CD4-positive, alpha-beta T cell treated with Interleukin-4 for 4 hours (primary cell): Measurements from ENCODE around the gene PRSS50.
"Not testable (repeated sequence)": the region's sequence is repeated elsewhere in the genome, so short reads cannot be mapped to it uniquely, and the experiment has no call there.

ENCODE experiments used
- DNase-seq: peaks from one replicate; pipeline ENCODE4 v3.0.0-alpha.2; 2020

The PRSS50 gene, protein sequence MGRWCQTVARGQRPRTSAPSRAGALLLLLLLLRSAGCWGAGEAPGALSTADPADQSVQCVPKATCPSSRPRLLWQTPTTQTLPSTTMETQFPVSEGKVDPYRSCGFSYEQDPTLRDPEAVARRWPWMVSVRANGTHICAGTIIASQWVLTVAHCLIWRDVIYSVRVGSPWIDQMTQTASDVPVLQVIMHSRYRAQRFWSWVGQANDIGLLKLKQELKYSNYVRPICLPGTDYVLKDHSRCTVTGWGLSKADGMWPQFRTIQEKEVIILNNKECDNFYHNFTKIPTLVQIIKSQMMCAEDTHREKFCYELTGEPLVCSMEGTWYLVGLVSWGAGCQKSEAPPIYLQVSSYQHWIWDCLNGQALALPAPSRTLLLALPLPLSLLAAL

GRCh38 chr3:46717447-46718231, at the start of gene PRSS50:
Gene PRSS50 (minus strand): TSS chr3:46717869. CDS start chr3:46717824, 45 bp downstream.
- no peak for DNase-seq

- no peak for DNase-seq
Observed at GRCh38 chr3:46764206-46764605, 46.5 kb upstream of the PRSS50 start.

GRCh38 chr3:46763178-46763577, 45.5 kb upstream of the PRSS50 start:
- no peak for DNase-seq

DNA sequence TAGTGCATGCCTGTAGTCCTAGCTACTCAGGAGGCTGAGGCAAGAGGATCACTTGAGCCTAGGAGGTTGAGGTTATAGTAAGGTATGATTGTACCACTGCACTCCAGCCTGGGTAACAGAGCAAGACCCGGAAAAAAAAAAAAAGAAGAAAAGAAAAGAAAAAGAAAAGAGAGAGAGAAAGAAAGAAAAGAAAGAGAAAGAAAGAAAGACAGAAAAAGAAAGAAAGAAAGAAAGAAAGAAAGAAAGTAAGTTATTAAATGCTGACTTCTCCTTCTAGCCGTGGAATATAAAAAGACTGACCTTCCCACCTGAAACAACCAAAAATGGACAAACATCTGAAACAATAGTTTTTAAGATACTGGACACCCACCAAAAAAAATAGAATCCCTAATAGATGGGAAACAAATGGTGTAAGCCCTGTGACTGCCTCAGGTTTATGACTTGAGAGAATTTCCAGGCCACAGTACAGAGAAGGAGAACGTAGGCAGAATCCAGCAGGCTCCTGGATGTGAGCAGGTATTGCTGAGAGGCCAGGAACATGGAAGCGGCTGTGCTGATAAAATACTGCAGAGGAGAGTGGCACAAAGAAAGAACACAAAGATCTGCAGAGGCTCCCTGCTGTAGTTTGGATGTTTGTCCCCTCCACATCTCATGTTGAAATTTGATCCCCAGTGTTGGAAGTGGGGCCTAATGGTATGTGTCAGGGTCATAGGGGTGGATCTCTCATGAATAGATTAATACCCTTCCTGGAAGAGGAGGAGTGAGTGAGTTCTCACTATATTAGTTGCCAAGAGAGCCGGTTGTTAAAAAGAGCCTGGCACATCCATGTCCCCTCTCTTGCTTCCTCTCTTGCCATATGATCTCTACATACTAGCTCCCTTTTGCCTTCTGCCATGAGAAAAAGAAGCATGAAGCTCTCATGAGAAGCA, 41.8 kb upstream of the PRSS50 start:
- DNase-seq: no peak

GRCh38 chr3:46756642-46757041, 39.0 kb upstream of the PRSS50 start:
- no peak for DNase-seq

GRCh38 chr3:46755646-46756045, 38.0 kb upstream of the PRSS50 start:
- DNase-seq: no peak

GRCh38 chr3:46753127-46753526, 35.5 kb upstream of the PRSS50 start:
- not testable (repeated sequence) for DNase-seq

- DNase-seq: no peak
Observed at GRCh38 chr3:46750555-46751038, 32.9 kb upstream of the PRSS50 start.

GRCh38 chr3:46749129-46749528, 31.5 kb upstream of the PRSS50 start:
- no peak for DNase-seq

- no peak for DNase-seq
Observed at GRCh38 chr3:46748170-46748569, 30.5 kb upstream of the PRSS50 start.

DNA sequence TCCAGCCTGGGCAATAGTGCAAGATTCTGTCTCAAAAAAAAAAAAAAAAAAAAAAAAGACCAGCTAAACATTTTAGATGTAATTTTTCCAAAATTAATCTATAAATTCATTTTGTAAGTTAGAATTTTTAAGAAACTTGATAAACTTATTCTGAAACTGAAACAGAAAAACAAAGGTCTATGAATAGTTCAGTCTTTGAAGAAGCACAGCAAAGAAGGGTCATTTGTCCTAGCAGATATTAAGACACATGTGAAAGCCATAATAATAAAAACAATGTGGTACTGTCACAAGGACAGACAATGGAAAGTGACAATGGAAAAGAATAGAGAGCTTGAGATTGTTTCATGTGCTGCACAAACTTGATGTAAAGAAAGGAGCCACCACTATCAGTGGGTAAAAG, 29.0 kb upstream of the PRSS50 start:
- no peak for DNase-seq

DNA sequence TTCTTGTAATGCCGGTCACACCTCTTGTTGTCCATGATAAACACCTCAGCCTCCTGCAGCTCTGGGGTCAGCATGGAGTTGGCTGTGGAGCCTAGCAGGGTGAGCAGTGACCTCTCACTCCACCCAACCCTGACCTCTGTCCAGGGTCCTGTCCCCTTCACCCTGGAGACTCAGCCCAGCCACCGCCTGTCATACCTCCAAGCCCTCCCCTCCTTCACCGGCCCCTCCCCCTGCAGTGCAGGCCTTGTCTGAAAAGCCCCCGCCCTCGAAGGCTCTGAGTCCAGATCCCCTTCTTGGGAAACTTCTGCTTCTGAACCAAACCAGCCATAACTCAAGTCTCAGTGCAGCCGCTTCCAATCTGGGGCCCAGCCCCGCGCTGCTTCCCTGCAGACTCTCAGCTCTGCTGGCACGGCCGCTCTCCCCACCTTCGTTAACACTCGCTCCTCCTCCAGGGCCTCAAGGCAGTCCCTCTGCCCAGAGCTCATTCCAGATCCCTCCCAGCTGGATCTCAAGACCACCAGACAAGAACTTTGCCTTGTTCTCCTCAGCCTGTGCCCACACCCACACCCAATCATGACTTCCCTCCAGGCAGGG, 25.4 kb upstream of the PRSS50 start:
- no peak for DNase-seq

DNA sequence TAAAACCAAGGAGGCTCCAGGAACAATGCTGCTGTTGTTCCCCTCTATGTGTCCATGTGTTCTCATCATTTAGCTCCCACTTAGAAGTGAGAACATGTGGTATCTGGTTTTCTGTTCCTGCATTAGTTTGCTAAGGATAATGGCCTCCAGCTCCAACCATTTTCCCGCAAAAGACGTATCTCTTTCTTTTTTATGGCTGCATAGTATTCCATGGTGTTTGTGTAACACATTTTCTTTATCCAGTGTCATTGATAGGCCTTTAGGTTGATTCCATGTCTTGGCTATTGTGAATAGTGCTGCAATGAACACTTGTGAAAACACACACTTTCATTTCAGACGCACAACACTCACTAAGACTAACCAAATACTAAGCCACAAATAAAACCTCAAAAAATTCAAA, 21.9 kb upstream of the PRSS50 start:
- DNase-seq: not testable (repeated sequence)

DNA sequence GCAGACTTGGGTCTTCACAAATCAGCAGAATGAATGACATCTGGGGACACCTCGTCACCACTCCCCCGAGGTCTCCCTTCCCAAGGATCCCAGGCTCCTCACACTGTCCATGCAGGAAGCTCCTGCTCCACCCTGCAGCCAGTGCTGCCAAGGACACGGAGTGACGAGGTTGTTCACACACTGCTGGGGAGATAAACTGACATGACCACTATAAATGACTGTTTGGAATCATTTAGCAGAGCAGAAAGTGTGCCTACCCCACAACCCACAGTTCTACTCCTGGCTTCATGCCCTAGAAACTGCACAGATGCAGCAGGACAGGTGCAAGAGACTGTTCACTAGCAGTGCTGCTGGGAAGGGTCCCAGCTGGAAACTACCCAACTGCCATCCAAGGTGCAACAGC, 19.7 kb upstream of the PRSS50 start:
- no peak for DNase-seq

GRCh38 chr3:46736006-46736872, 18.6 kb upstream of the PRSS50 start:
- no peak for DNase-seq

DNA sequence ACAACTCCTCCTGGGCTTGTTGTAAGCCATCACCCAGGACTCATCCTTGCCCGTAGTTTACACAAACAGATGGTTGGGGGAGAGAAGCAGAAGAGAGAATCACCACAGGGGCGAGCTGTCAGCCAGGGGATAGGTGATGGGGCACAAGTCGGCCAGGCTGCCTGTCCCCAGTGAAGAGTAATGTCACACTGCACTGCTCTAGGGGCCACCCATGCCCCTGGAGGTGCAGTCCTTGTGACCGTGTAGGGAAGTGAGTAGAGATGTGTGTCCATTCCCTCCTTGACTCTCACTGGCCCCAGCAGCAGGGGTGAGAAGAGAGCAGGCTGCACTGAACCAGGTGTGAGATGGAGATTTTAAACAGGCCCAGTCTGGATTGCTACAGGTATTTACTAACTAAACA, 17.1 kb upstream of the PRSS50 start:
- no peak for DNase-seq

DNA sequence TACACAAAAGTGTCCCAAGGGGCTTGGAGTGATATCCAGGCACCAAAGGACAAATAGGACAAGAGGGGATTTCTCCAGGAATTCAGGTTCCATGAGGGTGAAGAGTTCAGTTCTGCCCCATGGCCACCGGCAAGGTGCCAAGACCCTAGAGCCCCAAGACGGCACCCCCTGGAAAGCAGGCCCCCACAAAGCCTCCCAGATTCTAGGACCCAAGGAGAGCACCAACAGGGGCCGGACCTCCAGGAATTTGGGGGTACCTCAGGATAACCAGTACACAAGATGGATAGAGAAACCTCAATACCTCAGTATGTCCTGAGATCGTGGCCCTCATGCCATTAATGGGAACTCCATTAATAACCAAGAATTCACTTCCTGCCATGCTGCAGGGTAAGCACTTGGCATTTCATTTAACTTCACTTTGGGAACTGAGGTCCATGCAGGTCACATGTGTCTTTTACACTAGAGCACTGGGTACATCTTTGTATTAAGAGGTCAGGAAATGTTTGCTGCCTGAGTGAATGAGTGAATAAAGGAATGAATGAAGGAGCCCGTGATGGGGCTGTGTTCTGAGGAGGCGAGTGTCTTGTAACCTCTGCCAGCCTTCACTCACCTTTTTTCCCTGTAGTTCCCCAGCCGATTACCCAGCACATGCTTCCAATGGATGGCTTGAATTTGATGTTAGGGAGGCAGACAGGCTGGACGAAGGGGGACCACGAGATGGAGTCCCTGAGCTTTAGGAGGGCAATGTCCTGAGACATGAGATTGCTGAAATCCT, 15.5 kb upstream of the PRSS50 start:
- no peak for DNase-seq

DNA sequence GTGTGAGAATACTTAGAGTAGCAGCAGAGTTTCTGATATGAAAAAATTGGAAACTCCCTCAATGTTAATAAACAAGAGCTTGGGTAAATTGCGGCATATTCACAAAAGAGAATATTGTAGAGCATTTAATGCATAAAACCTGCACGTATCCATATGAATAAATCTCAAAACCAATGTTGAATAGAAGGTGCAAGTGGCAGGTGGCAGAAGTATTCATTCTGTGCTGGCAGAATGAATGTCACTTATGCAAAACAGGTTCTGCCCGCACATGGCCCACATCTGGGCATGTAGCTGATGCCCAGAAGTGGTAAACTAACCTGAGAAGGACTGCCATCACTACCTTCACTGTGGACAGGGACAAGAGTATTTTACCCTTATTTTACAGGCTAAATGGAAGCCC, 14.1 kb upstream of the PRSS50 start:
- DNase-seq: no peak

GRCh38 chr3:46730819-46731218, 13.2 kb upstream of the PRSS50 start:
- DNase-seq: no peak

- no peak for DNase-seq
Observed at GRCh38 chr3:46729038-46729437, 11.4 kb upstream of the PRSS50 start.
